ENCODE measurements around the gene RASA3.
"Not testable (repeated sequence)": the region's sequence is repeated elsewhere in the genome, so short reads cannot be mapped to it uniquely, and the experiment has no call there.

Gene RASA3

GRCh38 chr13:114118086-114118485 lies 14.3 kb downstream of the RASA3 start:
- H3K4me1 ChIP-seq (ENCODE audit: control insufficient read depth, insufficient read depth, low read length): peaks cover 18% of the 10 kb centered on the region
- H3K9me3 ChIP-seq (ENCODE audit: control insufficient read depth in 2 of 2, low read length in 2 of 2): no peaks in the 10 kb centered on the region
- no peak overlapping the region for H3K4me3 ChIP-seq (ENCODE audit: low read length in 2 of 2)
- peaks cover 0 to 2% of the 10 kb centered on the region in 2 donors for H3K36me3 ChIP-seq (ENCODE audit: control insufficient read depth in 2 of 2, insufficient read depth in 2 of 2, low read length in 2 of 2)
- H3K9ac ChIP-seq (ENCODE audit: low read length in 2 of 2): no peak overlapping the region
- no peaks in the 10 kb centered on the region for H3K27me3 ChIP-seq (ENCODE audit: control insufficient read depth in 1 of 2, insufficient read depth in 2 of 2, low read length in 2 of 2)
- no peak overlapping the region for H3K27ac ChIP-seq (ENCODE audit: low read length)

- not testable (repeated sequence) for H3K36me3 ChIP-seq (ENCODE audit: control insufficient read depth in 2 of 2, insufficient read depth in 2 of 2, low read length in 2 of 2); H3K9me3 ChIP-seq (ENCODE audit: control insufficient read depth in 2 of 2, low read length in 2 of 2); H3K9ac ChIP-seq (ENCODE audit: low read length in 2 of 2); H3K27ac ChIP-seq (ENCODE audit: low read length); H3K4me3 ChIP-seq (ENCODE audit: low read length in 2 of 2); H3K27me3 ChIP-seq (ENCODE audit: control insufficient read depth in 1 of 2, insufficient read depth in 2 of 2, low read length in 2 of 2)
- H3K4me1 ChIP-seq (ENCODE audit: control insufficient read depth, insufficient read depth, low read length): peaks cover 23% of the 10 kb centered on the region
Observed at GRCh38 chr13:114117341-114117874, 15.0 kb downstream of the RASA3 start.

DNA sequence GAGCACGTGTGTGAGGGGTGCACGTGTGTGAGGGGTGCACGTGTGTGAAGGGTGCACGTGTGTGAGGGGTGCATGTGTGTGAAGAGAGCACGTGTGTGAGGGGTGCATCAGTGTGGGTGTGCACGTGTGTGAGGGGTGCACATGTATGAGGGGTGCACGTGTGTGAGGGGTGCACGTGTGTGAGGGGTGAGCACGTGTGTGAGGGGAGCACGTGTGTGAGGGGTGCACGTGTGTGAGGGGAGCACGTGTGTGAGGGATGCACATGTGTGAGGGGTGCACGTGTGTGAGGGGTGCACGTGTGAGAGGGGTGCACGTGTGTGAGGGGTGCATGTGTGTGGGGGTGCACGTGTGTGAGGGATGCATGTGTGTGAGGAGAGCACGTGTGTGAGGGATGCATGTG lies 15.7 kb downstream of the RASA3 start:
- Histone ChIP-seq H3K9ac (ENCODE audit: low read length in 2 of 2) (no peak overlapping the region), H3K27me3 (ENCODE audit: control insufficient read depth in 1 of 2, insufficient read depth in 2 of 2, low read length in 2 of 2) (no peaks in the 10 kb centered on the region), H3K27ac (ENCODE audit: low read length) (no peak overlapping the region), H3K4me3 (ENCODE audit: low read length in 2 of 2) (no peak overlapping the region), H3K36me3 (ENCODE audit: control insufficient read depth in 2 of 2, insufficient read depth in 2 of 2, low read length in 2 of 2) (peaks cover 0 to 2% of the 10 kb centered on the region in 2 donors), H3K9me3 (ENCODE audit: control insufficient read depth in 2 of 2, low read length in 2 of 2) (no peaks in the 10 kb centered on the region), H3K4me1 (ENCODE audit: control insufficient read depth, insufficient read depth, low read length) (peaks cover 24% of the 10 kb centered on the region)

- Histone ChIP-seq H3K27me3 (ENCODE audit: control insufficient read depth in 1 of 2, insufficient read depth in 2 of 2, low read length in 2 of 2) (no peaks in the 10 kb centered on the region), H3K27ac (ENCODE audit: low read length) (no peak overlapping the region)
Observed at GRCh38 chr13:114115796-114116195, 16.6 kb downstream of the RASA3 start.

GRCh38 chr13:114115191-114115671 lies 17.2 kb downstream of the RASA3 start:
- H3K4me1 ChIP-seq (ENCODE audit: control insufficient read depth, insufficient read depth, low read length): peaks cover 26% of the 10 kb centered on the region
- no peak overlapping the region for H3K4me3 ChIP-seq (ENCODE audit: low read length in 2 of 2)
- H3K27ac ChIP-seq (ENCODE audit: low read length): no peak overlapping the region
- H3K9me3 ChIP-seq (ENCODE audit: control insufficient read depth in 2 of 2, low read length in 2 of 2): no peaks in the 10 kb centered on the region
- H3K9ac ChIP-seq (ENCODE audit: low read length in 2 of 2): no peak overlapping the region
- peaks cover 0 to 2% of the 10 kb centered on the region in 2 donors for H3K36me3 ChIP-seq (ENCODE audit: control insufficient read depth in 2 of 2, insufficient read depth in 2 of 2, low read length in 2 of 2)
- H3K27me3 ChIP-seq (ENCODE audit: control insufficient read depth in 1 of 2, insufficient read depth in 2 of 2, low read length in 2 of 2): no peaks in the 10 kb centered on the region

More at GRCh38 chr13:114115796-114116195, 16.6 kb downstream of the RASA3 start:
- H3K4me3 ChIP-seq (ENCODE audit: low read length in 2 of 2): no peak overlapping the region
- H3K9ac ChIP-seq (ENCODE audit: low read length in 2 of 2): no peak overlapping the region
- H3K36me3 ChIP-seq (ENCODE audit: control insufficient read depth in 2 of 2, insufficient read depth in 2 of 2, low read length in 2 of 2): peaks cover 0 to 2% of the 10 kb centered on the region in 2 donors
- peaks cover 24% of the 10 kb centered on the region for H3K4me1 ChIP-seq (ENCODE audit: control insufficient read depth, insufficient read depth, low read length)
- no peaks in the 10 kb centered on the region for H3K9me3 ChIP-seq (ENCODE audit: control insufficient read depth in 2 of 2, low read length in 2 of 2)

- not testable (repeated sequence) for H3K27ac ChIP-seq (ENCODE audit: low read length); H3K9ac ChIP-seq (ENCODE audit: low read length in 2 of 2); H3K27me3 ChIP-seq (ENCODE audit: control insufficient read depth in 1 of 2, insufficient read depth in 2 of 2, low read length in 2 of 2); H3K36me3 ChIP-seq (ENCODE audit: control insufficient read depth in 2 of 2, insufficient read depth in 2 of 2, low read length in 2 of 2); H3K9me3 ChIP-seq (ENCODE audit: control insufficient read depth in 2 of 2, low read length in 2 of 2); H3K4me3 ChIP-seq (ENCODE audit: low read length in 2 of 2)
- H3K4me1 ChIP-seq (ENCODE audit: control insufficient read depth, insufficient read depth, low read length): peaks cover 29% of the 10 kb centered on the region
Observed at GRCh38 chr13:114114666-114115065, 17.8 kb downstream of the RASA3 start.

DNA sequence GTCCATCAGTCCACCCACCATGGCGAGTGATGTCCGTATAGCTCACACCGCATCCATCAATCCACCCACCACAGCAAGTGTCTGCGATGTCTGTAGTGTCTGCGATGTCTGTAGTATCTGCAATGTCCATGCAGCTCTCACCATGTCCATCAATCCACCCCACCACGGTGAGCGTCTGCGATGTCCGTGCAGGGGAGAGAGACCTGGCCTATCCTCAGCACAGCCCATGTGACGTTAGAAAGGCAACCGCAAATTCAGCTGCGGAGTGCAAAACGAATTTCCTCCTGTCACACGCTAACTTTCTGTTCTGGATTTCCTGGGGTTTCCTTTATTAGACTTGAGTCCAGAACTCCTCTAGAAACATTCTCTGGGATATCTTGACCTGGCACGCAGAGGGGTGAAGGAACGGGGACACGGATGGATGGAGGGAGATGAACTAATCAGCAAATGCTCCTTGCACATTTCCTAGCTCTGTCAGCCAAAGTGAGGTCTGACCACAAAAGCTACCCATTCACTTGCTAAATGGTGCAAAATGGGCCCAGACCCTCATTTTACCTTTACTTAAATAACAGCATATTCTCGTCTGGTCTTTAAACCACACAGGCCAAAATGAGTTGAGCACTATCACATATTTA lies 18.3 kb downstream of the RASA3 start:
- Histone ChIP-seq H3K9ac (ENCODE audit: low read length in 2 of 2) (no peak overlapping the region), H3K4me3 (ENCODE audit: low read length in 2 of 2) (no peak overlapping the region), H3K4me1 (ENCODE audit: control insufficient read depth, insufficient read depth, low read length) (peaks cover 34% of the 10 kb centered on the region), H3K9me3 (ENCODE audit: control insufficient read depth in 2 of 2, low read length in 2 of 2) (no peaks in the 10 kb centered on the region), H3K27ac (ENCODE audit: low read length) (no peak overlapping the region), H3K27me3 (ENCODE audit: control insufficient read depth in 1 of 2, insufficient read depth in 2 of 2, low read length in 2 of 2) (no peaks in the 10 kb centered on the region), H3K36me3 (ENCODE audit: control insufficient read depth in 2 of 2, insufficient read depth in 2 of 2, low read length in 2 of 2) (peaks cover 0 to 2% of the 10 kb centered on the region in 2 donors)

- H3K9ac ChIP-seq (ENCODE audit: low read length in 2 of 2); H3K36me3 ChIP-seq (ENCODE audit: control insufficient read depth in 2 of 2, insufficient read depth in 2 of 2, low read length in 2 of 2); H3K27ac ChIP-seq (ENCODE audit: low read length); H3K27me3 ChIP-seq (ENCODE audit: control insufficient read depth in 1 of 2, insufficient read depth in 2 of 2, low read length in 2 of 2); H3K4me3 ChIP-seq (ENCODE audit: low read length in 2 of 2); H3K9me3 ChIP-seq (ENCODE audit: control insufficient read depth in 2 of 2, low read length in 2 of 2): not testable (repeated sequence)
- peaks cover 35% of the 10 kb centered on the region for H3K4me1 ChIP-seq (ENCODE audit: control insufficient read depth, insufficient read depth, low read length)
Observed at GRCh38 chr13:114113395-114113794, 19.0 kb downstream of the RASA3 start.

DNA sequence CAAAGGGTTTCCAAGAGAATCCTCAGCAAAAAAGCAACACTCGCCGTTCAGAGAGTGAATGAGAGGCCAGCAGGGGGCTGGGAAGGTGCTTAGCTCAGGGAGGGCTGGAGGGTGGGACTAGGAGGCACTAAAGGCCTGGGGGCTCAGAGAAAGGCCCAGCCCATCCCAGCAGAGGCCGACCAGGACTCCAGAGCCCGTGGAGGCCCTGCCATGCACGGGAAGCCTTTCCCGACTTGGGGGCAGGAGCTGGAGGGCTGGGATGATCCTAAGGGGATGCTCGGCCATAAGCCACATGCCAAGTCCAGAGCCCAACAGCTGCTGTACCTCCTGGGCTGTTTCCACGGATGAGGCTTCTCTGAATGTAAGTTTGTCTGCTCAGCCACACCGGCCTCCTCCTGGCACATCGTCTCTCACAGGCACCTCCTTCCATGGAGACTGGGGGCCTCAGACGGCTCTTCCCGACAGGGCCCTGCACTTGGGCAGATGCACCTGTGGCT lies 19.5 kb downstream of the RASA3 start:
- Histone ChIP-seq H3K27ac (ENCODE audit: low read length) (no peak overlapping the region), H3K9me3 (ENCODE audit: control insufficient read depth in 2 of 2, low read length in 2 of 2) (no peaks in the 10 kb centered on the region), H3K36me3 (ENCODE audit: control insufficient read depth in 2 of 2, insufficient read depth in 2 of 2, low read length in 2 of 2) (peaks cover 0 to 2% of the 10 kb centered on the region in 2 donors), H3K9ac (ENCODE audit: low read length in 2 of 2) (no peak overlapping the region), H3K4me1 (ENCODE audit: control insufficient read depth, insufficient read depth, low read length) (peaks cover 38% of the 10 kb centered on the region), H3K4me3 (ENCODE audit: low read length in 2 of 2) (no peak overlapping the region), H3K27me3 (ENCODE audit: control insufficient read depth in 1 of 2, insufficient read depth in 2 of 2, low read length in 2 of 2) (no peaks in the 10 kb centered on the region)

- peaks cover 0 to 2% of the 10 kb centered on the region in 2 donors for H3K36me3 ChIP-seq (ENCODE audit: control insufficient read depth in 2 of 2, insufficient read depth in 2 of 2, low read length in 2 of 2)
- no peak overlapping the region for H3K27ac ChIP-seq (ENCODE audit: low read length)
- H3K4me1 ChIP-seq (ENCODE audit: control insufficient read depth, insufficient read depth, low read length): peaks cover 43% of the 10 kb centered on the region
- no peaks in the 10 kb centered on the region for H3K27me3 ChIP-seq (ENCODE audit: control insufficient read depth in 1 of 2, insufficient read depth in 2 of 2, low read length in 2 of 2)
- no peak overlapping the region for H3K9ac ChIP-seq (ENCODE audit: low read length in 2 of 2)
- no peaks in the 10 kb centered on the region for H3K9me3 ChIP-seq (ENCODE audit: control insufficient read depth in 2 of 2, low read length in 2 of 2)
- no peak overlapping the region for H3K4me3 ChIP-seq (ENCODE audit: low read length in 2 of 2)
Observed at GRCh38 chr13:114112231-114112825, 20.1 kb downstream of the RASA3 start.

GRCh38 chr13:114111577-114111976 lies 20.8 kb downstream of the RASA3 start:
- Histone ChIP-seq H3K9ac (ENCODE audit: low read length in 2 of 2) (no peak overlapping the region), H3K27me3 (ENCODE audit: control insufficient read depth in 1 of 2, insufficient read depth in 2 of 2, low read length in 2 of 2) (no peaks in the 10 kb centered on the region), H3K4me3 (ENCODE audit: low read length in 2 of 2) (no peak overlapping the region), H3K27ac (ENCODE audit: low read length) (no peak overlapping the region), H3K9me3 (ENCODE audit: control insufficient read depth in 2 of 2, low read length in 2 of 2) (no peaks in the 10 kb centered on the region), H3K4me1 (ENCODE audit: control insufficient read depth, insufficient read depth, low read length) (peaks cover 48% of the 10 kb centered on the region), H3K36me3 (ENCODE audit: control insufficient read depth in 2 of 2, insufficient read depth in 2 of 2, low read length in 2 of 2) (peaks cover 0 to 2% of the 10 kb centered on the region in 2 donors)

Data from stomach smooth muscle (tissue), 2 donors.